ENCODE data around the gene GPHA2.
"Not testable (repeated sequence)": the region's sequence is repeated elsewhere in the genome, so short reads cannot be mapped to it uniquely, and the experiment has no call there.

The GPHA2 gene, protein sequence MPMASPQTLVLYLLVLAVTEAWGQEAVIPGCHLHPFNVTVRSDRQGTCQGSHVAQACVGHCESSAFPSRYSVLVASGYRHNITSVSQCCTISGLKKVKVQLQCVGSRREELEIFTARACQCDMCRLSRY

DNA sequence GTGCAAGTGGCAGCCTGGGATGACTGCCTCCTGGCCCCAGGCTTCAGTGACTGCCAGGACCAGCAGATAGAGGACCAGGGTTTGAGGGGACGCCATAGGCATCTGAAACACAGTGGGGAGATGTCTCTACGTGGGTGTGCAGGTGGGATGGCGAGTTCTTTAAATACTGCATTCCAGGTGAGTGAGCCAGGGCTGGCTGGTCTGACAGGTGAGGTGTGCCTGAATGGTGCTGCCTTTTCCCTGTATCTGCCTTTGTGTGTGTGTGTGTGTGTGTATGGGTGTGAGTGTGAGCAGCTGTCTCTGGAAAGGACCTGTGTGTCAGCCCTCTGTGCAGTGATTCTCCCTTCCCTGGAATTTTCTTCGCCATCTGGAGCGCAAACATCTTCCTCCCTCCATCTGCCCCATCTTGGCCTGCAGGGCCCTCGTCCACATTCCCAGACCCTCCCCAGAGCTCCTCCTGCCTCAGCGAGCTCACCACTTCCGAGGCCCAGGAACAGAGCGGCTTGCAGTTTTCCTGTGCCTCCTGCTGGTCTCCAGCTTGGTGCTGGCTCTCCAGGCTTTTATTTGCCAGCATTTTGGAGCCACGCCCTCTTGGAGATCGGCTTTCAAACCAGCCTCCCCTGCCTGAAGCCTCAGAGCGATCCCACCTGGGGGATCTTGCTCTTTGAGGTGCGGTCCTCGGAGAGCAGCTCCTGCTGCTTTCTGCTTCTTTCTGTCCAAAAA is at the start of gene GPHA2:
Gene GPHA2, minus strand, starts transcription at position 535 of the 723 bp plus-strand sequence. Its CDS starts 433 bp downstream, at position 102.
- DNase-seq (ENCODE audit: low spot score): peak; percentile 39

DNA sequence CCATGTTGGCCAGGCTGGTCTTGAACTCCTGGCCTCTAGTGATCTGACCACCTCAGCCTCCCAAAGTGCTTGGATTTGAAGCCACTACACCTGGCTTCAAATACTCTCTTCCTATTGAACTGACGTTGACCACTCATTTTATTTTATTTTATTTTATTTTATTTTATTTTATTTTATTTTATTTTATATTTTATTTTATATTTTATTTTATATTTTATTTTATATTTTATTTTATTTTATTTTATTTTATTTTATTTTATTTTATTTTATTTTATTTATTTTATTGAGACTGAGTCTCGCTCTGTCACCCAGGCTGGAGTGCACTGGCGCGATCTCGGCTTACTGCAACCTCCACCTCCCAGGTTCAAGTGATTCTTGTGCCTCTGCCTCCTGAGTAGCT is 47.6 kb upstream of the GPHA2 start:
- not testable (repeated sequence) for DNase-seq (ENCODE audit: low spot score)

DNA sequence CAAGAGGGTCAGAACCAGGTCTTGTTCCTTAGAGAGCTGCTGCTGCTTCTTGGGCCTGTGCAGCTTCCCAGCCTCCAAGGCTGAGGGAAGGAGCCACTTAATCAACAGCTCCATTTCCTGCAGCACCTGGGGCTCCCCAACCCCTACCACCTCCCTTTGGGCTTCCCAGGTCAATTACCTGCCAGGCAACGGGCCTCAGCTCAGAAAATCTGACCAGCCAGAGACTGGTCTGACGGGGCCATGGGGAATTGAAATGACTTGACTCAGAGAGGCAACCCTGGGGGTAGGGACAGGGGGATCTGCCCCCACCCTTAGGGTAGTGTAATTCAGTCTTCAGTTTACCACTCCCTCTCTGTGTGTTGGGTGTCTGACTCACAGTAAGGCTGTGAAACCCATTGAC is 41.0 kb upstream of the GPHA2 start:
- no peak for DNase-seq (ENCODE audit: low spot score)

DNA sequence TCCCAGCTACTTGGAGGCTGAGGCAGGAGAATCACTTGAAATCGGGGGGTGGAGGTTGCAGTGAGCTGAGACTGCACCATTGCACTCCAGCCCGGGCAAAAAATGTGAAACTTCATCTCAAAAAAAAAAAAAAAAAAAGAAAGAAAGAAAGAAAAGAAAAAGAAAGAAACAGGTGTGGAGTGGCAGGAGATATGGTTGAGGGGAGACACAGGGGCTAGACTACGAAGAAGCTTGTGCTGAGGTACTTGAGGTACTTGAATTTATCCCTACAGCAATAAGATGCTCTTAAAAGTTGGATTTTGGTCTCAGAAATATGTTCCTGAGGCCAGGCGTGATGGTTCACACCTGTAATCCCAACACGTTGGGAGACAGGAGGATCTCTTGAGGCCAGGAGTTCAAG is 38.4 kb upstream of the GPHA2 start:
- no peak for DNase-seq (ENCODE audit: low spot score)

DNA sequence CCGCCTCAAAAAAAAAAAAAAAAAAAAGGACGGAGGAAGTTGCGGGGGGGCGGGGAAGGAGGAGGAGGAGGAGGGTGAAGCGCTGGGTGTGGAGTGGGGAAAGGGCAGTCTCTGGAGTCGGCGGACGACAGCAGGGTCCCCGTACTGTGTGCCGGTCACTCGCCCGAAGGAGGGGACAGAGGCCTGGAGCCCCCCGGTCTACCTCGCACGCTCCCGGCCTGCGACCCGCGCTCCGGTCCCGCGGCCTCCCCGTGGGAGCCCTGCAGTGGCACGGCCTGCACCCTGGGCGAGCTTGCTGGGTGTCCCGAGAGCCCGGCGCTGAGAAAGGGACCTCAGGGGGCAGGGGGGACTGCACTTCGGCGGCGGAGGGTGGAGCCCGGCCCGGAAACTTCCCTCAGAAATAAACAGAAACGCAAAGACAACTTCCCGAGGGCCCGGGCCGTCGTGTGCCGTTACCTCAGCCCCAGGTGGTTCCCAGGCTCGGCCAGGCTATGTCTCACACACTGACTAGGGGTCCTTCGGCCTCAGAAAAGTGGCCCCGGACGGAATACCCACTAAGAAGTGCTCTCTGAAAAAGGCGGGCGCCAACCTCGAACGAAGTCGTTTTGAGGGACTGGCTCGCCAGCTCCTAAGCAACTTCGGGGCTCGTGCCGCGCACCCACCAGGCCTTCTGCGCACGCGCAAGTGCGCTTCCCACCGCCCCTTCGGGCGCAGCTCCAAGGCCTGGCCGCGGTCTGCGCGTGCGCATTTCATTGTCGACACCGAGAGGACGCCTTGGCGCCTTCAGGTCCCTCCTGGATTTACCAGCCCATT is 35.9 kb upstream of the GPHA2 start, which contains the start of gene MAJIN:
Gene MAJIN, minus strand, starts transcription at position 688 of the 813 bp plus-strand sequence. CDS start 12,703 bp downstream, outside the sequence.
- no peak for DNase-seq (ENCODE audit: low spot score)

DNA sequence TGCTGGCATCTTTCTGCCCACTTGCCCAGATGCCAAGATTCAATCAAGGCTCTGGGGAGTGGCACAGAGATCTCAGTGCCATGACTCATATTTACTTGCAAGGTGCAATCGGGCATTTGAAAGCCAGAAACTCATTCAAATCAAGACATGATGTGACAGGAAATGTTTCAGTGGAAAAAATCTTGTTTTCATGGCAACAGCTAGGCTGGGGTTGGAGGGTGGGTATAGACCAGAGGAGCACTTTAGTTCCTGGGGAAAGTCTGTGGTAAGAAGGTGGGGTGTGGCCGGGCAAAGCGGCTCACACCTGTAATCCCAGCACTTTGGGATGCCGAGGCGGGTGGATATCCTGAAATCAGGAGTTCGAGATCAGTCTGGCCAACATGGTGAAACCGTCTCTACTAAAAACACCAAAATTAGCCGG is 35.0 kb upstream of the GPHA2 start:
- DNase-seq (ENCODE audit: low spot score): peak; percentile 26

DNA sequence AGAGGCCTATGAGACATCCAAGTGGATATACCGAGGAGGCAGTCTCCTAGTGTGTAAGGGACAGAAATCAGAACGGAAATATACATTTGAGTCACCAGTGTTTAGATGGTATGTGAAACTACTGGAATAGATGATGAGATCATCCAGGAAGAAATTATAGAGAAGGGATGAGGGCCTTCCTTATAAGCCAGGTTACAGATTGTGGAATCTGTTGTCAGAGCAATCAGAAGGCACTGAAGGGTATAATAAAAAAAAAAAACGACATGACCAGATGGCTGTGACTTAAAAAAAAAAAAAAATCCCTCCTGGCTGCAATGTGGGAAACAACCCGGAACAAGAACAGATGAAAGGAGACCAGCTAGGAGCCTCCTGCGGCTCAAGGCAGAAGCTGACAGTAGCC is 33.5 kb upstream of the GPHA2 start:
- peak; percentile 37 for DNase-seq (ENCODE audit: low spot score)

DNA sequence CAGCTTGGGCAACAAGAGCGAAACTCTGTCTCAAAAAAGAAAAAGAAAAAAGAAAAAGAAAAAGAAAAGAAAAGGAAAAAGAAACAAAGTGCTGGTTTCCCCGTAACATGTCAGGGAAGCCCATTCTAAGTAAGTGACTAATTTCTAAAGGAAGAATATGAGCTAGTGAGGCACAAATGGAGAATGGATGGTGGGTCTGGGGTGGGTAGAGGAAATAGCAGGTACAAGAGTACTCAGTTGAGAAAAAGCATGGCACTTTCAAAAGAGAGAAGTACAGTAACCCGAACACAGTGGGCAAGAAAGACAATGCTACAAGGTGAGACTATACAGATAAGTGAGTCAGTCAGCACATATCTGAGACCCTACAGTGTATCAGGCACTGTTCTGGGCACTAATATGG is 31.7 kb upstream of the GPHA2 start:
- no peak for DNase-seq (ENCODE audit: low spot score)

DNA sequence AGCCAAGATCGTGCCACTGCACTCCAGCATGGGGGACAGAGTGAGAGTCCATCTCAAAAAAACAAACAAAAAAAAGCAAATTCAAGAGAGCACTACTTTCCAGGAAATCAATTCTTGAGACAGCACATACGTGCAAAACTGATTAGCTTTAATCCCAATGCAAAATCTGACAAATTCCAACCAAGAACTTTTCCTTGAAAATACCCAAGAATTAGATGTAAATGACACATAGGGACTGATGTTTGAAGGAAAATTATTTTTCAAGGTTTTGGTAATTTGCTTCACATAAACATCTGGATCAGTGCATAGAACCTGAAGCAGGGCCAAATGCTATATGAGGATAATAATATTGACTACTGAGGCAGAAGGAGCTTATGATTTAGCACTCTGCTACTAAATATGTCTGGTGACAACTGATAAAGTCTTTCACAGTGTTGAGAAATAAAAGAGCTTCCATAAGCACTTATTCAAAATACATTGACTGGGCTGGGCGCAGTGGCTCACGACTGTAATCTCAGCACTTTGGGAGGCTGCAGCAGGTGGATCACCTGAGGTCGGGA is 27.5 kb upstream of the GPHA2 start:
- no peak for DNase-seq (ENCODE audit: low spot score)

DNA sequence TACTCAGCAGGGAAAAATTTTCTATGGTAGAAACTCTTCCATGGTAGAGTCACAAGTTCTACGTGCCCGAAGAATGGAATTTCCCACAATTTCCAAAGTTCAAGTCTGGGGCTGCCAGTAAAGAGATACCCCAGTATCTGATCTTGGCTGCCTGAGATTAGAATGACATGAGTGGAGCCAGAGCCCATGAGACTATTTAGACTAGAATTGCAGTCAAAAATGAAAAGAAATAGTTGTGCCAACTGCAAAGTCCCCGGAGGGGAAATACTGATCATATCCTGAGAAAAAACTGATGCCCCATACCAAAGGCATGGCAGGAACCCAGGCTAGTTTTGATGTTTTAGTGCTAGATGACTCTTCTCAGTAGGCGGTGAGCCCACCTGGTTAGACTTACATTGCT is 25.0 kb upstream of the GPHA2 start:
- no peak for DNase-seq (ENCODE audit: low spot score)

DNA sequence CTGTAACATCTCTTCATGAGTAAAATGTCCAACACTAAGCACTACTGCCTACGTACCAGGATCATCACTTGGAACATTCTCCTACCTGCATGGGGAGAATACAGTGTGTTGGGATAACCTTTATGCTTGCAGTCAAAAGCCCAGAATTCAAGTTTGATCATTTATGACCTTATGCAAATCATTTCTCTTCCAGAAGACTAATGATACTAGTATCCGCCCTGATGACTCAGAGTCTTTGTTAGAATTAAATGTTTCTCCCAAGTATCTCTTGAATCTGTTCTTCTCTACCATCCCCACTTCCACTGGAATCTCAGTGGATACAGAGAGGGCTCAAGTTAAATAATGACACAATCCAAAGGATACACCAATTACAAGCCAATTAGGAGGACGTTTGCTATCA is 23.8 kb upstream of the GPHA2 start:
- no peak for DNase-seq (ENCODE audit: low spot score)

DNA sequence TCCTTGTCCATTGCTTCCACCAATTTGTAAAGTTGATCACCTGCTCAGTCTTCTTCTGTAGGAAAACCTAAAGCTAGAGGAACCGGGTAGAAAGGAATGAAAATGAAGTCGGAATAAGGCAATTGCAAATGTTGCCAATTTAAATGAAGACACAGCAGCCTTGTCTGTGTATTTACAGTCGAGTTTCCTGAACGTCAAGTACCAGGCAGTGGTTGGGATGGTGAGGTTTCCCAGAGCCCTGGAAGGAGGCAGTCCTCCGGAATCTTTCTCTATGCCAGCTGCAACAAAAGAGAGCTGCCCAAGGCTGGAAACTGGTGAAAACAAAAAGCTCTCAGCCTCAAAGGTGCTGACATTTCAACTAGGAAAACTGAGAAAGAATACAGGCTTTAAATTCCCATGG is 18.5 kb upstream of the GPHA2 start:
- no peak for DNase-seq (ENCODE audit: low spot score)

DNA sequence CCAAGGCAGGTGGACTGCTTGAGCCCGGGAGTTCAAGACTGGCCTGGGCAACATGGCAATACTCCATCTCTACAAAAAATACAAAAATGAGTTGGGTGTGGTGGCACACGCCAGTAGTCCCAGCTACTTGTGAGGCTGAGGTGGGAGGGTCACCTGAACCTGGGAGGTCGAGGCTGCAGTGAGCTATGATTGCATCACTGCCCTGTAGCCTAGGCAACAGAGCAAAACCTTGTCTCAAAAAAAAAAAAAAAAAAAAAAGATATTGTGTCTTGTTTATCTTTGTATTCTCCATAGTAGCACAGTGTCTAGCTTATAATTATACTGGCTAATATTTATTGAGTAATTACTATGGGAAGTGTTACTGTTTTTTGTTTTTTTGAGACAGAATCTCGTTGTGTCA is 15.8 kb upstream of the GPHA2 start:
- no peak for DNase-seq (ENCODE audit: low spot score)

DNA sequence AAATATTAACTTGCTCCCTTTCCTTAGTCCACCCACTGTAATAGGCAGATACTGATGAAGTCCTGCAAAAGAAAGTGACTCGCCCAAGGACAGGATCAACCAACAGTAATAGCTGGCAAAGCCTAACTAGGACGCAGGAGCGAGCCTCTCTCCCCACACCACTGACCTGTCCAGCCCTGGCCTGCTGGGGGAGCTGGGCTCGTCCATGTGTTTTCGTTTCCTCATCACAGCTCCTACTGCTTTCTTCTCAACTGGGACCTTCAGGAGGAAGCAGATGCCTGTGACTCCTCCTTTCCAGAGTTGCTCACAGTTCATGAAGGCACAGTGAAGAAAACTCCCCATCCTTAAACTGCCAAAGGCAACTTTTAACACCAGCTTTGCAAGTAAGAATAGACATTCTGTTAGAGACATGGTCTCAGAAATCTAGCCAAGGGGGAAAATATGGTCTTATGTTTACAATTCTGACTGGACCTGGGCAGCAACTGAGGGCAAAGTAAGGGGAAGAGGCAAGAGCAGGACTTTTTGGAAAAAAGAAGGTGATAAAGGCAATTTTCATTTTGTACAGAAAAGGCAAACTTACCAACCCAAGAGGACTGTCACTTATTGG is 11.6 kb upstream of the GPHA2 start:
- no peak for DNase-seq (ENCODE audit: low spot score)

DNA sequence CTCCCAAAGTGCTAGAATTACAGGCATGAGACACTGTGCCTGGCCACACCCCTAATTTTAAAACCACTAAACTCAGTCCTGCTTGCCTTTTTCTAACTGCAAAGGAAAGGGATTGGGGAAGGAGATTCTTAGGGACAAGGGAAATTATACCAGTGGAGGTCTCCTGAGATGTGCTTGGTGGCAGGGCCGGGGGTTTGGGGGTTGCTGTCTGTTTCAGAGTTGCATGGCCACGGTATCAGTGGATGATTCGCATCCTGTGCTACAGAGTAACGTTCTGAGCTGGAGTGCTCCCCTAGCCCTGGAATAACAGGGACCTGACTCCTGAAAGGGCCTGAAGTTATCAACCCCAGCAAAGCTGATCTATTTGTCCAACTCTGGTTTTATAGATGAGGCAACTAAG is 846 bp upstream of the GPHA2 start:
- DNase-seq (ENCODE audit: low spot score): no peak

DNA sequence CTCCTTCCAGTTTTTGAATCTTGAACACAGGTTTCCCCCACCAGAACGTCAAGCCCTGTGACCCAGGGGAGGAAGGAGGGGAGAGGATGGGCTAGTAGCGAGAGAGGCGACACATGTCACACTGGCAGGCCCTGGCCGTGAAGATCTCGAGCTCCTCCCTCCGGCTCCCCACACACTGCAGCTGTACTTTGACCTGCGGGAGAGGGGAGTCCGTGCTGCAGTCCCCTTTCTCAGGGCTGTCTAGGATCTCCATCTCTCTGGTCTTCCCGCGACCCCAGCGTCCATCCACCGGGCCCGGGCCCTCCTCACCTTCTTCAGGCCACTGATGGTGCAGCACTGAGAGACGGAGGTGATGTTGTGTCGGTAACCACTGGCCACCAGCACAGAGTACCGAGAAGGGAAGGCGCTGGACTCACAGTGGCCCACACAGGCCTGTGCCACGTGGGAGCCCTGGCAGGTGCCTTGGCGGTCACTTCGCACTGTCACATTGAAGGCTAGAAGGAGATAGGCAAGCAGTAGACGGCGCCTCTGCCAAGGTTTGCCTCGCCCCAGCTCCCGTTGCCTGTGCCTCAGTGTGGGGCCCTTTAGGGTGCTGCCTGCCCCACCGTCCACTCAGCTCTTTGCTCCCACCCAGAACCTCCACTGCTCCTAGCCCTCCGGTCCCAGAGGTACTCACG is 873 bp downstream of the GPHA2 start:
- DNase-seq (ENCODE audit: low spot score): peak; percentile 20

DNA sequence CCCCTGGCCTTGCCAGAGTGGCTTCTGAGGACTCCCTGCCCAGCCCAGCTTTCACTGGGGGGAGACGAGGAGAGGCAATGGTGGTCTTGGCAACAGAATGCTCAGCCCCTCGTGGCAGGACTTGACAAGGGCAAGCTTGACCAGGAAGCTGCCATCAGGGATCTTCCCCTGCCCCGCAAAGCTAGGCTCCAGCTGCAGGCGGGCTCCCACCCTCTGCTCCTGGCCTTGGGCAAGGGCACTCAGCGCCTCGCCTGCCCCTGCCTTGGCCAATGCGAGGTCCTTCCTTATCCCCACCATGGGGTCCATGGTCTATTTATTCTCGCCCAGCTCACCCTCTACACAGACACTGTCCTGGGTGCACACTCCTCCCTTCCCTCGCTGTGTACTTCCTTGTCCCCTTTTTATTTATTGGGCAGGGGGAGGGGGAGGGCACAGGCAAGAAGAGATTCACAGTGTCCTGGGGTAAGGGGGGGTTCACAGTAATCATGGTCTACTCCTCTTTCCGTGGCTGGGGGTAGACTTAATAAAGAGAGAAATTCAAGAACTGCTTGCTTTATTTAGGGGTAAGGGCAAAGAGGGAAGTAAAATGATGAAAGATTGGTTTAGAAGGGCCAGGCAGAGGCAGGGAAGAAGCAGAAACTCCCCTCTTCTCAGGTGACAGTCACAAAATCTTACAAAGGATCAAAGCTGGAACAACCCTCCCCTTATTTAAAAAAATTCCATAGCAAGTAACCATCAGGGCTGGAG is 1.6 kb downstream of the GPHA2 start:
- no peak for DNase-seq (ENCODE audit: low spot score)

DNA sequence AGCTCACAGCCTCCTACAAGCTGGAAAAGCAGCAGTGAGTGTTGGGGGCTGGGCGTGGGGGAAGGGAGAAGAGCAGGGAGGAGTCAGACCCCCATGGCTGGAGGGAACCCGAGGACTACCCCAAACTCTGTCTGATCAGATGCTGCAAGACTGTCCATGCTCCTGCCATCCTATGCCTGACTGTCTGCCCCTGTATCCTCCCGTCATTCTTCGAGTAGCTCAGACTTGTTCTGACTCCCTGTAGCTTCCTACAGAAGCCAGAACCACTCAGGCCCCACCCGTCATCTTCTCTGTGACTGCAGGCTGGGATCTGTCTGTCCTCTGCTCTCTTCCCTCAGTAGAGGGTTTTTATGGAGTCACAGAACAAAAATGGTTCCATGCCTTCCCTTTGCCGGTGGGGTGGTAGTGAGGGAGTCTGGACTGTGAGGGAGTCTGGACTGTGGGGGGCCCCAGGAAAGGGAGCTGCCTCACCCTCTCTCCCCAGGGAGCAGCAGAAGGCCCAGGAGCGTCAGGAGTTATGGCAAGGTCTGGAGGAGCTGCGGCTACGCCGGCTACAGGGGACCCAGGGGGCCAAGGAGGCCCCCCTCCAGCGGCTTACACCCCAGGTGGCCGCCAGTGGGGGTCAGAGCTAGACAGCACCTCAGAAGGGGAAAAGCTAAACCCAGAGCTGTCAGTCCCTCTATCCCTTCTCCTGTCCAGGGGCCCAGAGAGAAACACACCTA is 2.3 kb downstream of the GPHA2 start:
- DNase-seq (ENCODE audit: low spot score): no peak

DNA sequence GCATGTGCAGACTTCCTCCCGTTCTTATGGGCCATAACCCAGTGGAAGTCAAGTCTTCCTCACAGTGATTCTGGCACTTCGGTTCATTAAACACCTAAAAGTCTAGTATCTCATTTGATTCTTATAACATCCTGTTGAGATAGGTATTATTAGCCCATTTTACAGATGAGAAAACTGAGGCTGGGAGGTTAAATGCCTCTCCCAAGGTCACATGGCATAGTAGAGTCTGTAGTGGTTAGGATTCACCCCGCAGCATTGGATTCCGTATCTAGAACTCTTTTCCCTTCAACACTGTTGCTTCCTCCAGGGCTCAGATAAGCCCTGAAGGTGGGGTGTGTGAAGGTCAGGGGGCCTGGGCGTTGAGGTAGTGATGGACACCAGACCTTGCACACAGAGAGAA is 3.4 kb downstream of the GPHA2 start:
- no peak for DNase-seq (ENCODE audit: low spot score)

DNA sequence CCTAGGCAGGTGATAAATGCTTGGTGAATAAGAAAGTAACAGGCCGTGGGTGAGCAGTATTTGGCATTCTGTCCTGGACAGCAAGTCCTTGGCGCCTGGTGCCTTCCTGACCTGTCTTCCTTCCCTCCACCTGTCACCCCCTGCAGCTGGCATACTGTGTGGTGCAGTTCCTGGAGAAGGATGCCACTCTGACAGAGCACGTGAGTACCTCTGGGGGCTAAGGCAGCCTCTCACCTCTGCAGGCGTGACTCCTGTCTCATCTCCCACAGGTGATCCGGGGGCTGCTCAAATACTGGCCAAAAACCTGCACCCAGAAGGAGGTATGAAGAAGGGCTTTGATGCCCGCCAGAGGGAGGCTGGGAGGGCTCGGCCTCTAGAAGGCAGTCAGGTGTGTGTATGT is 4.4 kb downstream of the GPHA2 start:
- DNase-seq (ENCODE audit: low spot score): no peak

Measured in SW480 (cell line).